GM10847 (cell line): ENCODE data around the gene SNED1.

Source experiments
- POLR2A ChIP-seq: IDR thresholded peaks from 2 replicates; pipeline ENCODE4 v1.6.1; 2011; ENCODE audit not compliant: insufficient read length; ENCODE audit errors: extremely low read depth

SNED1 gene

DNA sequence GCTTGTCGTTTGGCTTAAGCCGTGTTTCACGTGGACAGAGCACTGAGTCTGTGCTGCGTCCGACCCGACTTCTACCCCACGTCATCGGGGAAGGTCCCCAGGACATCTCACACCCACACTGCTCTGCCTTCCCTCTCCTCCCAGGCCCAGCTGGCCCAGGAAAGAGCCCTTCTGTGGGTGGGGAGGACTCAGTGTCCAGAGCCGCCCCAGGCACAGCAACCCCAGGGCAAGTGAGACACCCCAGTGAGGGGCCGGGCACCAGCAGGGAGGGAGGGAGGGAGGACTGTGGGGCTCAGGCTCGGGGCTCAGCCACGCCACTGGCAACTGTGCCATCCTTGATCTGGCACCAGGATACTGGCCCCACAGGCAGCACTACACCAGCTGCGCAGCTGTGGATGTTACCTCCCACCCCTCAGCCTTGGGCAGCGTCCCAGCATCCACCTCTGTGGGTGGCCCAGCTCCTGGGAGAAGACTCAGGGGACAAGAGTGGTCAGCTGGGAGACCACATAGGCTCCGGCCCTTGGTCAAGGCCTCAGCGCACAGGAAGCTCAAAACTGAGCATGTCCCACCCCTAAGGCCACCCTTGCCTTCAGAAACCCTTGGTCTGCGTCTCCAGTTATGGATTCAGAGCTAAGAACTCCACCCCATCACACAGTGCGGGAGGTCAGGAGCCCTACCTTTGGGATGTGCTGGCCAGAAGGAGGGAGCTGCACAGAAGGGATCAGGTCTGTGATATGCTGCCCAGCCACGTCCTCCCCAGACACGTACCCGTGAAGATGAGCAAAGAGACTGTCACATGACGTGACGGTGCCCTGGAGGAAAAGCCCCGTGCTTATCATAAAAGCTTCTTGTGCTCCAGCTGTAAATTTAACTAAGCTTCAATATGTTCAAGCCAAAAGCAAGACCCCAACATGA is 139.1 kb downstream of the SNED1 start:
- no peak for TF ChIP-seq POLR2A

DNA sequence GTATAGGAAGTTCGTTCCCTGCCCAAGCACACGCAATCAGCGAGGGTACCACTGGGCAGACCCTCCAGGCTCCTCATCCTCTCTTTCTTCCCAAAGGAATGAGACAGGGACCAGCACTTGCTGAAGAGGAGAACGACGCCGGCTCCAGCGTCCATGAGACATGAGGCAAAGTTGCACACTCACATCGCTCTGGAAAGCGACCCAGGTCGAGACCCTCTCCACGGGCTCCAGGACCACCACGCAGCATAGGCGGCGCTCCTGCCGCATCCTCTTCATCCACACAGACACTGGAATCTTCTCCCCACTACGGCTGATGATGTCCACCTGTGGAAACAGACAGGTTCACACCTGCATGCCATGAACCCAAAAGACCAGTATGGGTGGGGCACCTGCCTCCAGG is 140.1 kb downstream of the SNED1 start:
- no peak for TF ChIP-seq POLR2A

- no peak for TF ChIP-seq POLR2A
Observed at GRCh38 chr2:241139531-241140444, 141.4 kb downstream of the SNED1 start.

- no peak for TF ChIP-seq POLR2A
Observed at GRCh38 chr2:241140445-241140840, 142.0 kb downstream of the SNED1 start.

- TF ChIP-seq POLR2A: no peak
Observed at GRCh38 chr2:241141214-241141770, 142.9 kb downstream of the SNED1 start.

DNA sequence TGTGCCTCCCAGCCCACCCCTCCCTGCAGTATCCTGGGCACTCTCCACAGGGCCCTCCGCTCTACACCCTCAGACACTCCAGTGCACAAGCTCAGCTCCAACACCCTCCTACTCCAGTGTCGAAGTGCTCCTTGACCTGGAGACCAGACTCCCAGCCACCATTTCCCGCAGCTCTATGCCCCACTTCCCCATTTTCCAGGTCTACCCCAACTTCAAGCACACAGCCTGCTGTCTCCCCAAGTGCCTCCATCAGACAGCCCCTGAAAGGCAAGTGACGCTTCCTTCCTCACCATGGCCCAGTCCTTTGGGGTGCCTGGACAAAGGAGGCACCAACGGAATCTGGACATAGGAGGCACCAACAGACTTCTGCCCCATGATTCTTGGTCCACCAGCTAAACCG is 143.6 kb downstream of the SNED1 start:
- no peak for TF ChIP-seq POLR2A

GRCh38 chr2:241142593-241142992 is 144.2 kb downstream of the SNED1 start:
- TF ChIP-seq POLR2A: no peak
